ENCODE measurements around the gene FREM1.

The FREM1 gene

GRCh38 chr9:14797435-14797834 is 112.8 kb downstream of the FREM1 start:
- no peak for DNase-seq
- H3K9me3 ChIP-seq (ENCODE audit: control insufficient read depth, low read length) = no peaks in the 10 kb centered on the region
- H3K27me3 ChIP-seq (replicated peaks; ENCODE audit: control insufficient read depth, insufficient read depth, low read length, poor library complexity, severe bottlenecking) = no peaks in the 10 kb centered on the region
- H3K27ac ChIP-seq (ENCODE audit: insufficient read depth, low read length, poor library complexity, severe bottlenecking) = no peak overlapping the region
- no peaks in the 10 kb centered on the region for H3K36me3 ChIP-seq (ENCODE audit: control insufficient read depth, insufficient read depth, low read length)
- H3K4me1 ChIP-seq (ENCODE audit: control insufficient read depth, insufficient read depth, low read length, poor library complexity, severe bottlenecking) = no peaks in the 10 kb centered on the region
- H3K4me3 ChIP-seq (ENCODE audit: insufficient read depth, low read depth, low read length, poor library complexity, severe bottlenecking) = no peak overlapping the region

- no peak for DNase-seq
- Histone ChIP-seq H3K27me3 (replicated peaks; ENCODE audit: control insufficient read depth, insufficient read depth, low read length, poor library complexity, severe bottlenecking) (no peaks in the 10 kb centered on the region), H3K4me3 (ENCODE audit: insufficient read depth, low read depth, low read length, poor library complexity, severe bottlenecking) (no peak overlapping the region), H3K4me1 (ENCODE audit: control insufficient read depth, insufficient read depth, low read length, poor library complexity, severe bottlenecking) (no peaks in the 10 kb centered on the region), H3K9me3 (ENCODE audit: control insufficient read depth, low read length) (no peaks in the 10 kb centered on the region), H3K27ac (ENCODE audit: insufficient read depth, low read length, poor library complexity, severe bottlenecking) (no peak overlapping the region), H3K36me3 (ENCODE audit: control insufficient read depth, insufficient read depth, low read length) (no peaks in the 10 kb centered on the region)
Observed at GRCh38 chr9:14793389-14793788, 116.8 kb downstream of the FREM1 start.

- no peak overlapping the region for H3K4me3 ChIP-seq (ENCODE audit: insufficient read depth, low read depth, low read length, poor library complexity, severe bottlenecking)
- H3K9me3 ChIP-seq (ENCODE audit: control insufficient read depth, low read length) = no peaks in the 10 kb centered on the region
- H3K27ac ChIP-seq (ENCODE audit: insufficient read depth, low read length, poor library complexity, severe bottlenecking) = no peak overlapping the region
- no peaks in the 10 kb centered on the region for H3K27me3 ChIP-seq (replicated peaks; ENCODE audit: control insufficient read depth, insufficient read depth, low read length, poor library complexity, severe bottlenecking)
- DNase-seq = no peak
- no peaks in the 10 kb centered on the region for H3K4me1 ChIP-seq (ENCODE audit: control insufficient read depth, insufficient read depth, low read length, poor library complexity, severe bottlenecking)
- H3K36me3 ChIP-seq (ENCODE audit: control insufficient read depth, insufficient read depth, low read length) = no peaks in the 10 kb centered on the region
Observed at GRCh38 chr9:14790628-14791027, 119.6 kb downstream of the FREM1 start.

- Histone ChIP-seq H3K27me3 (replicated peaks; ENCODE audit: control insufficient read depth, insufficient read depth, low read length, poor library complexity, severe bottlenecking) (no peaks in the 10 kb centered on the region), H3K4me1 (ENCODE audit: control insufficient read depth, insufficient read depth, low read length, poor library complexity, severe bottlenecking) (no peaks in the 10 kb centered on the region), H3K9me3 (ENCODE audit: control insufficient read depth, low read length) (no peaks in the 10 kb centered on the region), H3K36me3 (ENCODE audit: control insufficient read depth, insufficient read depth, low read length) (no peaks in the 10 kb centered on the region), H3K27ac (ENCODE audit: insufficient read depth, low read length, poor library complexity, severe bottlenecking) (no peak overlapping the region), H3K4me3 (ENCODE audit: insufficient read depth, low read depth, low read length, poor library complexity, severe bottlenecking) (no peak overlapping the region)
- no peak for DNase-seq
Observed at GRCh38 chr9:14788846-14789245, 121.4 kb downstream of the FREM1 start.

- H3K27ac ChIP-seq (ENCODE audit: insufficient read depth, low read length, poor library complexity, severe bottlenecking) = no peak overlapping the region
- H3K9me3 ChIP-seq (ENCODE audit: control insufficient read depth, low read length) = no peaks in the 10 kb centered on the region
- no peak for DNase-seq
- H3K4me1 ChIP-seq (ENCODE audit: control insufficient read depth, insufficient read depth, low read length, poor library complexity, severe bottlenecking) = no peaks in the 10 kb centered on the region
- H3K27me3 ChIP-seq (replicated peaks; ENCODE audit: control insufficient read depth, insufficient read depth, low read length, poor library complexity, severe bottlenecking) = no peaks in the 10 kb centered on the region
- H3K4me3 ChIP-seq (ENCODE audit: insufficient read depth, low read depth, low read length, poor library complexity, severe bottlenecking) = no peak overlapping the region
- no peaks in the 10 kb centered on the region for H3K36me3 ChIP-seq (ENCODE audit: control insufficient read depth, insufficient read depth, low read length)
Observed at GRCh38 chr9:14783358-14783757, 126.9 kb downstream of the FREM1 start.

GRCh38 chr9:14782286-14783051 is 127.8 kb downstream of the FREM1 start:
- H3K9me3 ChIP-seq (ENCODE audit: control insufficient read depth, low read length) = no peaks in the 10 kb centered on the region
- H3K27me3 ChIP-seq (replicated peaks; ENCODE audit: control insufficient read depth, insufficient read depth, low read length, poor library complexity, severe bottlenecking) = no peaks in the 10 kb centered on the region
- H3K4me1 ChIP-seq (ENCODE audit: control insufficient read depth, insufficient read depth, low read length, poor library complexity, severe bottlenecking) = no peaks in the 10 kb centered on the region
- no peak overlapping the region for H3K4me3 ChIP-seq (ENCODE audit: insufficient read depth, low read depth, low read length, poor library complexity, severe bottlenecking)
- no peak overlapping the region for H3K27ac ChIP-seq (ENCODE audit: insufficient read depth, low read length, poor library complexity, severe bottlenecking)
- no peak for DNase-seq
- no peaks in the 10 kb centered on the region for H3K36me3 ChIP-seq (ENCODE audit: control insufficient read depth, insufficient read depth, low read length)

DNA sequence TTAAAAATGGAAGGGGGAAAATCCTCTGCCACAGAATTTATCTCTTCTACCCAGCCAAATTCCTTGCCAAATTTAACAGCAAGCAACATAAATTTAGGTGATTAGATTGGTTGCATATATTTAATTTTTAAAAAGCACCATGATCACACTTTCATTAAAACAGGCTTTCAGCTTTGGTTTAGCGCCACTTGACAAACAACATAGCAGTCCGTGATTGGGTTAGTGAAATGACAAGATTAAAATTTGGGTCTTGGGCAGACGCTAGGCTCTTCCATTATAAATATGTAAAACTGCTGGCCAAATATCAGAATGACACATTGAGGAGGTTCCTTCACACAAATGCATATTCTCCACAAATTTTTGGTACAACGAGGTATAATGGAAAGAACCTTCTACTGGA is 129.5 kb downstream of the FREM1 start:
- H3K27ac ChIP-seq (ENCODE audit: insufficient read depth, low read length, poor library complexity, severe bottlenecking) = no peak overlapping the region

DNA sequence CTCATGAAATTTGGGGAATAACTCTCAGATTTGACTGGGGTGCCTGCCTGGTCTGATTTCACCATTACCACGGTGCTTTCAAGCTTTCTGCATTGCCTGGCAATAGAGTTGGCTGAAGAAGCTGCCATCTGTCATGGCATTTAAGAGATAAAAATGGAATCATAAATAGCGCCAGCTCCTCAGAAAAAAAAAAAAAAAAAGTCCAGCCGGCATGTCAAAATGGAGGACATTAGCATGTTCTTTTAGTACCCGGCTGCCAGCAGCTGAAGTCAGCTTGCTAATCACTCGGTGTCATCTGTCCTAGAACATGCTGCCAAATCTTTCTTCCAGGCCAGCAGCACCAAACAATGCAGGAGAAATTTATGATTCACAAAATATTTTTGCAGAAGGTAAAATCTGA is 130.0 kb downstream of the FREM1 start:
- H3K4me1 ChIP-seq (ENCODE audit: control insufficient read depth, insufficient read depth, low read length, poor library complexity, severe bottlenecking) = no peaks in the 10 kb centered on the region
- H3K27me3 ChIP-seq (replicated peaks; ENCODE audit: control insufficient read depth, insufficient read depth, low read length, poor library complexity, severe bottlenecking) = no peaks in the 10 kb centered on the region
- no peak overlapping the region for H3K4me3 ChIP-seq (ENCODE audit: insufficient read depth, low read depth, low read length, poor library complexity, severe bottlenecking)
- DNase-seq = no peak
- H3K9me3 ChIP-seq (ENCODE audit: control insufficient read depth, low read length) = no peaks in the 10 kb centered on the region
- H3K27ac ChIP-seq (ENCODE audit: insufficient read depth, low read length, poor library complexity, severe bottlenecking) = no peak overlapping the region
- H3K36me3 ChIP-seq (ENCODE audit: control insufficient read depth, insufficient read depth, low read length) = no peaks in the 10 kb centered on the region

More for the DNA sequence above, 129.5 kb downstream of the FREM1 start:
- Histone ChIP-seq H3K9me3 (ENCODE audit: control insufficient read depth, low read length) (no peaks in the 10 kb centered on the region), H3K4me1 (ENCODE audit: control insufficient read depth, insufficient read depth, low read length, poor library complexity, severe bottlenecking) (no peaks in the 10 kb centered on the region), H3K36me3 (ENCODE audit: control insufficient read depth, insufficient read depth, low read length) (no peaks in the 10 kb centered on the region), H3K27me3 (replicated peaks; ENCODE audit: control insufficient read depth, insufficient read depth, low read length, poor library complexity, severe bottlenecking) (no peaks in the 10 kb centered on the region), H3K4me3 (ENCODE audit: insufficient read depth, low read depth, low read length, poor library complexity, severe bottlenecking) (no peak overlapping the region)
- DNase-seq = no peak

DNA sequence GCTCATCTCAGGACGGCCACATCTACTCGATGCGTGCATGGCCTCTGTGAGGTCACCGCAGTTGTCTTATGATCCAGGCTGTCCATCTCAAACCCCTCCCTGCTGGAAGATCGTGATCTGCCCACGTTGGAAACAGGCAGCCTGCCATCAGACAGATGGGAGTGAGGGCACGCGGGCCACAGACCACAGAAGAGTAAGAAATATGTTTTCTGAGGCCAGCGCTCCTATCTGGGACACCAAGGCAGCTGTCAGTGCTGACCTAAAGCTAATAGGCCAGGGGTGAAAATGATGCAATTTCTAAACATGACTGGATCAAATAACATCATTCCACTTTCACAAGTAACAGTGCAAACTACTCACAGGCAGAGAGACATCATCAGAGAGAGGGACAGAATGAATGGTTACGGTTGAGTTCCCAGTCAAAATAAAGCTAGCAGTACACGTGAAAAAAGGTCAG is 130.6 kb downstream of the FREM1 start:
- Histone ChIP-seq H3K4me3 (ENCODE audit: insufficient read depth, low read depth, low read length, poor library complexity, severe bottlenecking) (no peak overlapping the region), H3K27ac (ENCODE audit: insufficient read depth, low read length, poor library complexity, severe bottlenecking) (no peak overlapping the region), H3K9me3 (ENCODE audit: control insufficient read depth, low read length) (no peaks in the 10 kb centered on the region), H3K4me1 (ENCODE audit: control insufficient read depth, insufficient read depth, low read length, poor library complexity, severe bottlenecking) (no peaks in the 10 kb centered on the region), H3K36me3 (ENCODE audit: control insufficient read depth, insufficient read depth, low read length) (no peaks in the 10 kb centered on the region), H3K27me3 (replicated peaks; ENCODE audit: control insufficient read depth, insufficient read depth, low read length, poor library complexity, severe bottlenecking) (no peaks in the 10 kb centered on the region)
- no peak for DNase-seq

DNA sequence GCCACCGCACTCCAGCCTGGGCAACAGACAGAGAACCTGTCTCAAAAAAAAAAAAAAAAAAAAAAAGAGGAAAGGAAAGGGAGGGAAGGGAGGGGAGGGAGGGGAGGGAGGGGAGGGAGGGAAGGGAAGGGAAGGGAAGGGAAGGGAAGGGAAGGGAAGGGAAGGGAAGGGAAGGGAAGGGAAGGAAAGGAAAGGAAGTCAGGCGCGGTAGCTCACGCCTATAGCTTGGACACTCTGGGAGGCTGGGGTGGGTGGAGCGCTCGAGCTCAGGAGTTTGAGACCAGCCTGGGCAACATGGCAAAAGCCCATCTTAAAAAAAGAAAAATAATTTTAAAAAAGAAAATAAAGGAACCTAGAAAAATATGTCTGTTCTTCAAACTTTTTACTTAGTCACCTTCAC is 131.7 kb downstream of the FREM1 start:
- H3K36me3 ChIP-seq (ENCODE audit: control insufficient read depth, insufficient read depth, low read length) = no peaks in the 10 kb centered on the region
- no peak overlapping the region for H3K4me3 ChIP-seq (ENCODE audit: insufficient read depth, low read depth, low read length, poor library complexity, severe bottlenecking)
- no peaks in the 10 kb centered on the region for H3K27me3 ChIP-seq (replicated peaks; ENCODE audit: control insufficient read depth, insufficient read depth, low read length, poor library complexity, severe bottlenecking)
- no peaks in the 10 kb centered on the region for H3K4me1 ChIP-seq (ENCODE audit: control insufficient read depth, insufficient read depth, low read length, poor library complexity, severe bottlenecking)
- H3K9me3 ChIP-seq (ENCODE audit: control insufficient read depth, low read length) = no peaks in the 10 kb centered on the region
- no peak for DNase-seq
- no peak overlapping the region for H3K27ac ChIP-seq (ENCODE audit: insufficient read depth, low read length, poor library complexity, severe bottlenecking)
